ENCODE data around the gene SKAP1.
"Not testable (repeated sequence)": the region's sequence is repeated elsewhere in the genome, so short reads cannot be mapped to it uniquely, and the experiment has no call there.

GRCh38 chr17:48186317-48186716 is 243.7 kb downstream of the SKAP1 start:
- TF ChIP-seq CTCF (conservative IDR thresholded peaks at IDR 0.05; ENCODE audit: low read depth in 2 of 2); POLR2AphosphoS5 (IDR thresholded peaks at IDR 0.05; ENCODE audit: low read depth); EZH2 (IDR thresholded peaks at IDR 0.05; ENCODE audit: low read depth, unreplicated experiment); JUNB (IDR thresholded peaks at IDR 0.05; ENCODE audit: unreplicated experiment); EZH2phosphoT487 (IDR thresholded peaks at IDR 0.05; ENCODE audit: unreplicated experiment); REST (IDR thresholded peaks at IDR 0.05; ENCODE audit: unreplicated experiment); ETS1 (IDR thresholded peaks at IDR 0.05); STAT1 (IDR thresholded peaks at IDR 0.05; ENCODE audit: unreplicated experiment); CREB1 (CRISPR knock-in tag; IDR thresholded peaks at IDR 0.05; ENCODE audit: low read depth); ZNF462 (CRISPR knock-in tag; IDR thresholded peaks at IDR 0.05): not testable (repeated sequence)

All from GM23338 (cell line).